NCI-H2171 treated with DMSO at 0.1 percent for 48 hours (cell line): ENCODE measurements around the gene LAMB4.

Source experiments
- DNase-seq: peaks from one replicate; lab custom pipeline; 2025; lab: John Stamatoyannopoulos, UW

Gene LAMB4

DNA sequence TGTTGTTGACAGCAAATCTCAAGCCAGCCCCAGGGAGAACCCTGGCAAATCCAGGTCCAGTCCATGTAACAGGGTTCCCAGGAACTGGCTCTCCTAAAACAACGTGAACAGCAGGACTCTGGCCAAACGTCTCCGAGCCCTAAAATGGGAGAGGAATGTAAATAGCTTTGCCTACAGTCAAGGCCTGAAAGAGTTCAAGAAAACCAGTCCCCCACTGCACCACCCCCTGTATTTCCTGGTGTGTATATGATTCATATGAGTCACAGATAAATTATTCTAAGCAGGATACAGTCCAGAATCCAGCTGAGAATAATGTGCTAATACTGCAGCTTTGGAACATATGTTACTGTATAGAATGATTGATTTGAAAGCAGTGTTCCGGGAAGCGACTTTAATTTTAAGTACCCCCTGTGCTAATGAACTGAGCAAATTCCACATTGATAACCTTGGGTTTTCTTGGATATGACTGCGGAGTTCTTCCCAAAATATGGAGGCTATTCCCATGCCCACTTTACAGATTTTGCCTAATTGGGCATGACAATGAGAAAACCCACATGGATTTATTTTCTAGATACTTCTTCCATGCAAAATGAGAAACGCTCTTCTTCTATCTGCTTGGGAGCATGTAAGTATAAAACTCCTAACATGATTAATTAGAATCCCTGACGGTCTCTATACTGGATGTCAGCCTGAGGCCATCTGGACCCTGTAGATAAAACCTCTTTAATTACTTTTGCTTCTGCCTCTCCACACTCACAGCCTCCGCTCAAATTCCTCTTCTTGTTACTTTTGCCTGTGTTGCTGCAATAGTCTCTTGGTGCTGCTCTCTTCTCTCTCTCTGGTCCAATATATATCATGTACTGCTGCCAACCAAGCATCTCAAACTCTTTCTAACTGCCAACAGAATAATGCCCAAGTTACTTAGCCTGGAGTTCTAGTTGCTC lies 50.2 kb downstream of the LAMB4 start:
- DNase-seq, result peak; percentile 65

GRCh38 chr7:108079276-108079647 lies 50.9 kb downstream of the LAMB4 start:
- DNase-seq, result no peak

DNA sequence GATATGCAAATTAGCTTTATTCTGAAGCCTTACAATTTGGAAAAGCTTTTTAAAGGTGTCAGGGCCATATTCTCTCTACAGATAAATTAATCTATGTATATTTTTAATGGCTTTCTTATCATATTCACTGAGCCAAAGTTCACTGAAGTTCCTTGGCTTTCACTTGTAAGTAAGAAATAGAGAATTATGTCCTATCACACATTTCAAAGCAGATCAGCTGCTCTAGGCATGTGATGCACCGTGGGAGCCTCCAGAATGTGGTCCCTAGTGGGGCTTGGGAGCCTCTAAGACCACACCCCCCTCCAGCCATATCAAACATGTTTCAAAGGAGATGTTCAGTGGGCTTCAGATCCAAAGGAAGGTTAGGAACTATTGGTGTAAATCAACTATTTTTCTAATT lies 51.5 kb downstream of the LAMB4 start:
- DNase-seq, result no peak

DNA sequence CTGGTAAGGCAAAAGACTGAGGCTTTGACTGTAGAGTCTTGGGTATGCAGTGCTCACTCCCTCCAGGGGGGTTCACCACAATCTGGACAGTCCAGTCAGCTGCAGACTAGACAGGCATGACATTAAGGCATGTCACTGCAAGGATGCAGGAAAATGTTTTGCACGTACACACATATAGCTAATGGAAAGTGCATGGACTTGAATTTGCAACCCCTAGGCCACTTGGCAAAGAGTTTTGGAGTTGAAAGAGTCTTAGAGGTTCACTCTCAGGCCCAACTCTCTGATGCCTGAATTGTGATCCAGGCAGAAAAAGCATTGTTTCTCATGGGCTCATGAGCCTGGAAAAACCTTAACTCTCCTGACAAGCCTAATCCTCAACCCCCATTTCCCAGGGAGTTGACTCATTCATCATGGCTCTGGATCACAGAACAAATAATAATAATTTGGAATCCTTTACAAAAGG lies 51.9 kb downstream of the LAMB4 start:
- no peak for DNase-seq

- no peak for DNase-seq
Observed at GRCh38 chr7:108077709-108078108, 52.5 kb downstream of the LAMB4 start.

- no peak for DNase-seq
Observed at GRCh38 chr7:108076156-108076555, 54.0 kb downstream of the LAMB4 start.

DNA sequence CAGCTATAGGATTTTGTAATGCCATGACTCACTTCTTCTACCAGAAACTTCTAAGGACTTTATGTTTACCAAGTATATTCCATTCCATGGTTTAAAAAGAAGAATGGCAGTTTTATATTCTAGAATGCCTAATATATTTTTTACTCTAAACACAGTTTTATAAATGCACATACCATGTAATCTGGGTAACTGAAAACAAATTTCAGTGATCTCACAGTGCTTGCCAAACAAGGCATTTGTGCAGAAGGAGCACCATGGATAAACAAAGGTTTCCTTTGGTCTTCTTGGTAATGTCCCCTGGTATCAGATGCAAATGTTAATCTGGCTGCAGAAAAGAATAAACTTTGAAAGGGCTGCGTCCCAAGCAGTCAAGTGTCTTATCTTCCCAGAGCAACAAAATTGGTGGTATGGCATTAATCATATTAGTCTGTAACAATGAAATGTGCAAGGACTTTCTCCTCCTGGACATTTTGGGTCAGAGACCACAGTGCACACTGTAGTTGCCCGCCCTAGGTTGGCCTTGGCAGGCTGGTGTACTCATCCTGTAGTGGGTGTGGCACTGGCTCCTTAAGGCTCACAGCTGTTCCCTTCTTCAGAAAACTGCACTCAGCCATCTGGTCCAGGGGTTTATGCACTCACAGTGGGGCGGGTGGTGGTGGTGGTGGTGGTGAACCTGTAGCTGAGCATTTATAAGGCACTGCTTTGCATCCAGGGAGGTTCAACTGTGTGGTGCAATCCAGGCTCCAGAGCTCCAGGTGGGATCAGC lies 56.7 kb downstream of the LAMB4 start:
- peak; percentile 88 for DNase-seq

- DNase-seq, result peak; percentile 53
Observed at GRCh38 chr7:108072739-108073138, 57.4 kb downstream of the LAMB4 start.

DNA sequence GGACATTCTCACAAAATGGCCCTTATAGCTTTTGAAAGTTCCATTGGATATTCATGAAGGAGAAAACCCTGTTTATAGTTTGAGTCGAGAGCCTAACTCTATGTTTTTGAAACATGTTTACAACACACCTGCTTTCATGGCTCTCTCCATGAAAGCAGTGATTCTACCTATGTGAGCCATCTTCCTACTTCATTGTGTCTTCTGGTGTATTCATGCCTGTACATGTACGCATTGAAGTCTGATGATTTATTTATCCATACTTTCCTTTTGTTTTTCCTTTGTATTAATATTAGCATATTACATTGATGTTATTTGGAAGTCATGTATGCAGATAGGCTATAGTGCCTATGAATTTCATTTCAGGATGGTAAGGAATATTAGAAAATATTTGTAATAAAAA lies 58.0 kb downstream of the LAMB4 start:
- DNase-seq, result peak; percentile 55

GRCh38 chr7:108071551-108071950 lies 58.6 kb downstream of the LAMB4 start:
- peak; percentile 81 for DNase-seq

DNA sequence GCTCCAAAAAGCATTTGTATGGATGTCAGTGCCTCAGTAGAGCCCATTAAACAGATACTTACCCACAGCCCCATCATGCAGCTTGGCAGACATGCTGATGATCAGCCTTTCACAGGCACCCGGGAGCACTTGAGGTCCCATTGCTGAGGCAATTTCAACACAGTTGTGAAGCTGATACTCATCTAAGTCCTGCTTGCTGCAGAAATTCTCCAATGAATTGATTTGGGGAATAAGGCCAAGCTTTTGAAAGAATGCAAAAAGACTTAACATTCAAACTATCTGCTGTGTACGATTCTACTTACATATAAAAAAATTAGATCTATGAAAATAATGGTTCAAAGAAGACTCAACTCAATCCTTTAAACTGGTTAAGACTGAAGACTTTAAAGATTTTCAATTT lies 60.5 kb downstream of the LAMB4 start:
- DNase-seq, result no peak

DNA sequence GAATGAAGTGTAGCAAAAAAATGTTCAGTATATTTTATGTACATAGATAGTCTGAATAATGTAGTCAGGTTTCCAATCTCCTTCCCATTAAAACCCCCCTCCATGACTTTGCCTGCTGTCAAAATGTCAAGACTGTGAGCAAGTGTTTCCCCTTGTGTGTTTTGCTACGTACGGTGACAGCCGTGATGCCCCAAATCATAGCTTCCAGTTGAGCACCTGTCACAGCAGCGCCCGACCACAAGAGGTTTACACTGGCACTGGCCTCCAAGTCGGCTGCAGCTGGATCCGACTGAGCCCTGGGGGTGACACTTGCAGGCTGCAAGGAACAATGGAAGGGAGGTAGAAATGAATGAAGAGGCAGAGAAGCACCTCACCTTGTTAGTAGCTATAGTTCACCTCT lies 62.3 kb downstream of the LAMB4 start:
- peak; percentile 16 for DNase-seq

- DNase-seq, result no peak
Observed at GRCh38 chr7:108066486-108066885, 63.7 kb downstream of the LAMB4 start.

- peak; percentile 53 for DNase-seq
Observed at GRCh38 chr7:108063520-108063933, 66.6 kb downstream of the LAMB4 start.

- no peak for DNase-seq
Observed at GRCh38 chr7:108062250-108063014, 67.7 kb downstream of the LAMB4 start.

- no peak for DNase-seq
Observed at GRCh38 chr7:108059526-108059925, 70.6 kb downstream of the LAMB4 start.

- no peak for DNase-seq
Observed at GRCh38 chr7:108057951-108058481, 72.1 kb downstream of the LAMB4 start.

DNA sequence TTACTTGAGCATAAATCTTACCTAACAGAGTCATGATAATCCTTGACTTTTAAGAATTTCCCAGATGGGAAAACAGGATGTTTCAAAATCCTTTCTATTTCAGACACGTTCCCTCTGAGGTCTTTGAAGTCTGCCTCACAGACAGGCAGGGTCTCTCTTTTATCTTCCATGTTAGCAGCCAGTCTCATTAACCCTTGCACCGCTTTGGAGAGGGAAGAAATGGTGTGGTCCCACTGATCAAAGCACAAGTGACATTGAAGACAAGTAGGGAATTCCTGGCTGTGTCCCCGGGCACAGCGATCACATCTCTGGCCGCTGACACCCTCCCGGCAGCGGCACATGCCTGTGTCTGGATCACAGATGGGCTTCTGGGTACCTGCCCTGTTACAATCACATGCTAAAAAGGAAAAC lies 74.5 kb downstream of the LAMB4 start:
- DNase-seq, result no peak

DNA sequence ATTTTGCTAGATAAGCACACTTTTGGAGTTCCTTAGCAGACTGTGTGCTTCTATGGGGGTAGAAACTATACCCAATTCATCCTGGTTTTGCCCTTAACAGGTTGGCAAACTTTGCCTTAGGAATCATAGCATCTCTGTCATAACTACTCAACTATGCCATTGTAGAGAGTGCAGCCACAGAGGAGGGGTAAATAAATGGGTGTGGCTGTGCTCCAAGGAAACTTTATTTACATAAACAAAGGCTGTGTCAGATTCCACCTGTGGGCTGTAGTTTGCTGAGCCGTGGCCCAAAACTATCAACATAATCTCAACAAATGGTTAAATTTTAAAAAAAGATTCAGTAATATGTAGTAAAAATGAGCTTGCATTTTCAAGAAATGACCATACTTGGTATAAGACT lies 75.6 kb downstream of the LAMB4 start:
- no peak for DNase-seq

DNA sequence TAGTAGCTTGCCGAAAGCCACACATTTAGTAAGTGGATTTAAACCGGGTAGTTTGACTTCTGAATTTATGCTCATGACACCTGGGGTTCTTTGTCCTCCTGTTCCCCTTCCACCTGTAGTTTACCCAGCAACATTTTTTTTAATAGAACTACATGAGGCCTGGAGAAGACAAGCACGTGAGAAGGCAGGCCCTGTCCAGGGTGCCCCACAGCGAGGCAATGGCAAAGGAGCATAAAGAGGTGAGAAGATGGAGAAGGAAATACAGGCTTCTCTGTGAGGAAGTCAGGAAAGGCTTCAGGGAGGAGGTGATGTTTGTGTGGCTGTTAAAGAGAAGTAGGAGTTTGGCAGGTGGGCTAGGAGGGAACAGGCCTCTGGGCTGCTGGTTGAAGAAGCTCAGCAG lies 76.9 kb downstream of the LAMB4 start:
- DNase-seq, result no peak

- no peak for DNase-seq
Observed at GRCh38 chr7:108051454-108051853, 78.7 kb downstream of the LAMB4 start.

- DNase-seq, result no peak
Observed at GRCh38 chr7:108049962-108050361, 80.2 kb downstream of the LAMB4 start.
